Gastrocnemius medialis (tissue), 4 donors: ENCODE data around the gene PRR20C. TPM values are rescaled to one million over a fixed set of nuclear protein-coding genes. Genes with fewer than 3 reads are reported as not detected.
"Not testable (repeated sequence)": the region's sequence is repeated elsewhere in the genome, so short reads cannot be mapped to it uniquely, and the experiment has no call there.

Experiments used
- ATAC-seq, 2 donors: fragments of 150-250 bp; one replicate each; pipeline ENCODE4 v1.9.1; 2016
- DNase-seq, 2 donors: peaks; one replicate each; pipeline ENCODE4 v3.0.0-alpha.2; 2019
- H3K27ac ChIP-seq, 4 donors: fragments of 200-600 bp; sonication (generic); 1 replicate in 1 of 4; 2 replicates in 3 of 4; pipeline ENCODE4 v1.5.1; 2016 to 2018; ENCODE audit warnings: mild to moderate bottlenecking in 2 of 4, moderate library complexity in 1 of 4
- H3K27me3 ChIP-seq, 3 donors: fragments of 200-600 bp; sonication (generic) in 2 of 3; 1 replicate in 1 of 3; 2 replicates in 2 of 3; pipeline versions ENCODE4 v1.5.1 to v1.6.0; 2016 to 2019; ENCODE audit warnings: mild to moderate bottlenecking in 1 of 3, moderate library complexity in 1 of 3
- H3K36me3 ChIP-seq, 2 donors: fragments of 200-600 bp; sonication (generic) in 1 of 2; one replicate each; pipeline ENCODE4 v1.5.1; 2017 to 2018
- H3K4me1 ChIP-seq, 2 donors: fragments of 200-600 bp; sonication (generic) in 1 of 2; one replicate each; pipeline ENCODE4 v1.5.1; 2016 to 2017; ENCODE audit warnings: mild to moderate bottlenecking in 2 of 2
- H3K4me3 ChIP-seq, 4 donors: fragments of 200-600 bp; sonication (generic) in 3 of 4; 1 replicate in 1 of 4; 2 replicates in 3 of 4; pipeline ENCODE4 v1.5.1; 2016 to 2019; ENCODE audit warnings: mild to moderate bottlenecking in 2 of 4
- H3K9me3 ChIP-seq, 3 donors: fragments of 200-600 bp; sonication (generic) in 2 of 3; 1 replicate in 1 of 3; 2 replicates in 2 of 3; pipeline ENCODE4 v1.5.1; 2016 to 2019
- CTCF ChIP-seq, 5 experiments: fragments of 450-650 bp in 3 of 5; fragments of 200-600 bp in 2 of 5; sonication (generic) in 2 of 5; IDR thresholded peaks in 4 of 5; conservative IDR thresholded peaks in 1 of 5; 1 replicate in 4 of 5; 2 replicates in 1 of 5; pipeline ENCODE4 v1.5.1; 2016 to 2019; ENCODE audit warnings: antibody characterized with exemption in 5 of 5, mild to moderate bottlenecking in 3 of 5, moderate library complexity in 3 of 5
- POLR2A ChIP-seq, 2 donors: fragments of 450-650 bp; IDR thresholded peaks; one replicate each; pipeline ENCODE4 v1.6.1; 2017; ENCODE audit warnings: antibody characterized with exemption in 2 of 2, mild to moderate bottlenecking in 2 of 2, moderate library complexity in 2 of 2
- in situ Hi-C, 4 donors: fragments of 200-750 bp; cut with MboI; loops; one replicate each; pipeline versions ENCODE4 v1.15.0 to v1.8.0; 2017; ENCODE audit warnings: low sequenced_read_pairs in 4 of 4
- intact Hi-C: fragments of 100-400 bp; cut with DNase I; formaldehyde crosslinking; loops from one replicate; pipeline ENCODE4 v1.15.1; 2023; ENCODE audit warnings: low total_unique reads
- total RNA-seq, 4 donors: library from RNA; depleted of rRNA; stranded (reverse); fragments of >200 nt; gene quantifications; one replicate each; pipeline versions ENCODE4 v1.1.0 to v1.2.3, GENCODE V29; 2016

PRR20C gene
- total RNA-seq, 4 donors from 2014 or later = not detected

- in situ Hi-C loops = no loop called here
- intact Hi-C loops = no loop called here
These were observed 16.3 kb upstream of the PRR20C start for GRCh38 chr13:57137585-57137984.

GRCh38 chr13:57138988-57139387, 14.9 kb upstream of the PRR20C start:
- TF ChIP-seq POLR2A (IDR thresholded peaks at IDR 0.05) = no peak
- TF ChIP-seq CTCF (IDR thresholded peaks at IDR 0.05 in 4 of 5, conservative IDR thresholded peaks at IDR 0.05 in 1 of 5) = no peak
- Histone ChIP-seq H3K36me3 (no peaks in the 10 kb centered on the region), H3K4me3 (no peak overlapping the region), H3K27me3 (no peaks in the 10 kb centered on the region), H3K9me3 (no peaks in the 10 kb centered on the region), H3K4me1 (no peaks in the 10 kb centered on the region), H3K27ac (no peak overlapping the region)
- no peak for ATAC-seq
- no peak for DNase-seq
- in situ Hi-C loops = no loop called here
- intact Hi-C loops = no loop called here

More at GRCh38 chr13:57137585-57137984, 16.3 kb upstream of the PRR20C start:
- DNase-seq = no peak
- TF ChIP-seq POLR2A (IDR thresholded peaks at IDR 0.05) (no peak), CTCF (IDR thresholded peaks at IDR 0.05 in 4 of 5, conservative IDR thresholded peaks at IDR 0.05 in 1 of 5) (no peak)
- no peaks in the 10 kb centered on the region for H3K36me3 ChIP-seq
- no peaks in the 10 kb centered on the region for H3K4me1 ChIP-seq
- H3K9me3 ChIP-seq = no peaks in the 10 kb centered on the region
- no peak for ATAC-seq
- no peaks in the 10 kb centered on the region for H3K27me3 ChIP-seq
- no peak overlapping the region for H3K27ac ChIP-seq
- H3K4me3 ChIP-seq = no peak overlapping the region

- H3K4me1 ChIP-seq, H3K27me3 ChIP-seq, H3K36me3 ChIP-seq, ATAC-seq, DNase-seq, H3K27ac ChIP-seq, in situ Hi-C loops, H3K4me3 ChIP-seq, intact Hi-C loops, H3K9me3 ChIP-seq: not testable (repeated sequence)
These were observed 14.1 kb upstream of the PRR20C start for GRCh38 chr13:57139781-57140180.

- DNase-seq, ATAC-seq, in situ Hi-C loops: not testable (repeated sequence)
These were observed 13.5 kb upstream of the PRR20C start, which contains the start of gene PRR20A for GRCh38 chr13:57140235-57140968. Gene PRR20A (plus strand): TSS chr13:57140918. CDS start chr13:57141305, 387 bp downstream.

GRCh38 chr13:57147188-57147587, 6.7 kb upstream of the PRR20C start, which contains the start of gene PRR20B:
Gene PRR20B (plus strand): TSS chr13:57147488. CDS start chr13:57147875, 387 bp downstream.
- H3K9me3 ChIP-seq, H3K4me1 ChIP-seq, DNase-seq, in situ Hi-C loops, intact Hi-C loops, H3K27me3 ChIP-seq, ATAC-seq, H3K36me3 ChIP-seq, H3K4me3 ChIP-seq, H3K27ac ChIP-seq: not testable (repeated sequence)

More at GRCh38 chr13:57140235-57140968, 13.5 kb upstream of the PRR20C start, which contains the start of gene PRR20A:
- H3K4me3 ChIP-seq, intact Hi-C loops, H3K9me3 ChIP-seq, H3K4me1 ChIP-seq, H3K36me3 ChIP-seq, H3K27me3 ChIP-seq, H3K27ac ChIP-seq: not testable (repeated sequence)

GRCh38 chr13:57148106-57148505, 5.8 kb upstream of the PRR20C start:
- in situ Hi-C loops, ATAC-seq, H3K4me1 ChIP-seq, DNase-seq, H3K27ac ChIP-seq, H3K27me3 ChIP-seq, H3K4me3 ChIP-seq, H3K36me3 ChIP-seq, intact Hi-C loops, H3K9me3 ChIP-seq: not testable (repeated sequence)

GRCh38 chr13:57160332-57160731, 6.5 kb downstream of the PRR20C start, which contains the start of gene PRR20D:
Gene PRR20D (plus strand): TSS chr13:57160632. CDS start chr13:57161019, 387 bp downstream.
- ATAC-seq, H3K9me3 ChIP-seq, H3K27me3 ChIP-seq, H3K27ac ChIP-seq, H3K4me3 ChIP-seq, in situ Hi-C loops, DNase-seq, intact Hi-C loops, H3K36me3 ChIP-seq, H3K4me1 ChIP-seq: not testable (repeated sequence)

GRCh38 chr13:57166897-57167296, 13.0 kb downstream of the PRR20C start, which contains the start of gene PRR20E:
Gene PRR20E (plus strand): TSS chr13:57167197. CDS start chr13:57167584, 387 bp downstream.
- H3K36me3 ChIP-seq, in situ Hi-C loops, H3K27me3 ChIP-seq, H3K9me3 ChIP-seq, H3K4me3 ChIP-seq, ATAC-seq, intact Hi-C loops, DNase-seq, H3K27ac ChIP-seq, H3K4me1 ChIP-seq: not testable (repeated sequence)
